Suprapubic skin (tissue), 4 donors: ENCODE results near the gene CORO2A.

Experiments used
- CTCF ChIP-seq, 2 donors: fragments of 200-600 bp in 1 of 2; fragments of 450-650 bp in 1 of 2; sonication (generic) in 1 of 2; IDR thresholded peaks; one replicate each; pipeline ENCODE4 v1.5.1; 2016 to 2019; ENCODE audit warnings: antibody characterized with exemption in 2 of 2, mild to moderate bottlenecking in 1 of 2, moderate library complexity in 1 of 2
- EP300 ChIP-seq: sonication (generic); formaldehyde crosslinking; IDR thresholded peaks from one replicate; pipeline ENCODE4 v1.6.1; 2017; ENCODE audit warnings: antibody characterized with exemption
- POLR2A ChIP-seq, 2 donors: fragments of 450-650 bp; IDR thresholded peaks; one replicate each; pipeline ENCODE4 v1.6.1; 2017; ENCODE audit warnings: antibody characterized with exemption in 2 of 2, mild to moderate bottlenecking in 2 of 2, moderate library complexity in 2 of 2
- POLR2AphosphoS5 ChIP-seq, 3 donors: sonication (generic); formaldehyde crosslinking; IDR thresholded peaks; one replicate each; pipeline ENCODE4 v1.6.1; 2017; ENCODE audit warnings: antibody characterized with exemption in 3 of 3

- no peak for TF ChIP-seq CTCF (IDR thresholded peaks at IDR 0.05)
- TF ChIP-seq POLR2A (IDR thresholded peaks at IDR 0.05) = no peak
- TF ChIP-seq POLR2AphosphoS5 (IDR thresholded peaks at IDR 0.05) = no peak
- TF ChIP-seq EP300 = no peak
Observed at GRCh38 chr9:98094851-98095250, 97.6 kb downstream of the CORO2A start.
